Smooth muscle cell (in vitro differentiated cells): ENCODE measurements around the gene MAN2A1. TPM values are rescaled to one million over a fixed set of nuclear protein-coding genes. Genes with fewer than 3 reads are reported as not detected.
A peak's percentile ranks its signal among the peaks of the same experiment; 100 is the strongest.

ENCODE experiments used
- DNase-seq: peaks from one replicate; lab custom pipeline; 2025; ENCODE audit not compliant: unreplicated experiment; lab: John Stamatoyannopoulos, UW
- H2AFZ ChIP-seq: fragments of 200-600 bp; sonication (generic); 2 replicates; pipeline ENCODE4 v1.6.0; 2016; ENCODE audit warnings: antibody characterized with exemption, low read depth, mild to moderate bottlenecking
- H3F3A ChIP-seq: fragments of 200-600 bp; sonication (generic); 2 replicates; pipeline ENCODE4 v1.6.0; 2017; ENCODE audit warnings: antibody characterized with exemption, low read depth
- H3K27ac ChIP-seq: fragments of 200-600 bp; sonication (generic); 2 replicates; pipeline ENCODE4 v1.5.1; 2016; ENCODE audit warnings: low read depth, mild to moderate bottlenecking
- H3K27me3 ChIP-seq: fragments of 200-600 bp; sonication (generic); 2 replicates; pipeline ENCODE4 v1.6.1; 2016; ENCODE audit warnings: low read depth, mild to moderate bottlenecking
- H3K36me3 ChIP-seq: fragments of 200-600 bp; sonication (generic); 2 replicates; pipeline ENCODE4 v1.5.1; 2016; ENCODE audit warnings: low read depth
- H3K4me1 ChIP-seq: fragments of 200-600 bp; sonication (generic); 2 replicates; pipeline ENCODE4 v1.5.1; 2016; ENCODE audit warnings: low read depth
- H3K4me2 ChIP-seq: fragments of 200-600 bp; sonication (generic); 2 replicates; pipeline ENCODE4 v1.6.0; 2016; ENCODE audit warnings: mild to moderate bottlenecking
- H3K4me3 ChIP-seq: fragments of 200-600 bp; sonication (generic); 2 replicates; pipeline ENCODE4 v1.5.1; 2016; ENCODE audit warnings: mild to moderate bottlenecking
- H3K79me2 ChIP-seq: fragments of 200-600 bp; sonication (generic); 2 replicates; pipeline ENCODE4 v1.6.0; 2016; ENCODE audit warnings: low read depth, mild to moderate bottlenecking
- H3K9ac ChIP-seq: fragments of 200-600 bp; sonication (generic); 2 replicates; pipeline ENCODE4 v1.6.0; 2016; ENCODE audit warnings: low read depth
- H3K9me3 ChIP-seq: fragments of 200-600 bp; sonication (generic); replicated peaks from 2 replicates; pipeline ENCODE4 v1.5.1; 2016; ENCODE audit warnings: low read depth
- H4K20me1 ChIP-seq: fragments of 200-600 bp; sonication (generic); 2 replicates; pipeline ENCODE4 v1.6.0; 2016; ENCODE audit warnings: low read depth
- CTCF ChIP-seq: fragments of 200-600 bp; sonication (generic); IDR thresholded peaks from 2 replicates; pipeline ENCODE4 v1.5.1; 2017; ENCODE audit warnings: borderline replicate concordance, mild to moderate bottlenecking, antibody characterized with exemption; ENCODE audit not compliant: insufficient read depth, poor library complexity, severe bottlenecking
- WGBS: methylation state at CpG from one replicate; pipeline ENCODE4 v1.1.7; 2016; ENCODE audit warnings: low lambda C conversion rate; 5-methylcytosine and 5-hydroxymethylcytosine counted together
- polyA plus RNA-seq: library from polyadenylated mRNA; unstranded; fragments of >200 nt; fragmentation: Nextera tagmentation; extraction: Ambion mirVana; gene quantifications from 2 replicates; pipeline ENCODE4 v1.2.1, GENCODE V29; 2016
- total RNA-seq: library from RNA; depleted of rRNA; stranded (reverse); fragments of >200 nt; gene quantifications from 2 replicates; pipeline ENCODE4 v1.2.3, GENCODE V29; 2014

MAN2A1 gene
- total and polyA plus RNA-seq, 2 experiments from 2014 or later, result 20.3 to 112 TPM

GRCh38 chr5:109769597-109770291, 80.0 kb downstream of the MAN2A1 start:
- Histone ChIP-seq H3K4me2 (no peak overlapping the region), H3K4me3 (no peak overlapping the region), H3K36me3 (peaks cover 14% of the 10 kb centered on the region), H3K9me3 (no peaks in the 10 kb centered on the region), H3K9ac (no peak overlapping the region), H3K27me3 (no peaks in the 10 kb centered on the region), H4K20me1 (no peaks in the 10 kb centered on the region), H3K79me2 (peaks cover 7% of the 10 kb centered on the region), H3K4me1 (no peaks in the 10 kb centered on the region), H3K27ac (no peak overlapping the region), H2AFZ (no peak overlapping the region), H3F3A (no peaks in the 10 kb centered on the region)
- TF ChIP-seq CTCF, result no peak
- 97% methylated on average over 7 of the region's 7 CpGs for WGBS
- no peak for DNase-seq

GRCh38 chr5:109775130-109775529, 85.4 kb downstream of the MAN2A1 start:
- H3K9me3 ChIP-seq, result no peaks in the 10 kb centered on the region
- no peak for DNase-seq
- H3K9ac ChIP-seq, result no peak overlapping the region
- no peak overlapping the region for H3K4me2 ChIP-seq
- no peak overlapping the region for H3K27ac ChIP-seq
- H4K20me1 ChIP-seq, result no peaks in the 10 kb centered on the region
- H2AFZ ChIP-seq, result no peak overlapping the region
- no peaks in the 10 kb centered on the region for H3K4me1 ChIP-seq
- no peaks in the 10 kb centered on the region for H3K27me3 ChIP-seq
- H3K4me3 ChIP-seq, result no peak overlapping the region
- WGBS, result 96% methylated on average over 2 of the region's 2 CpGs
- no peaks in the 10 kb centered on the region for H3K79me2 ChIP-seq
- peaks cover 3% of the 10 kb centered on the region for H3K36me3 ChIP-seq
- no peak for TF ChIP-seq CTCF
- H3F3A ChIP-seq, result no peaks in the 10 kb centered on the region

- TF ChIP-seq CTCF, result no peak
- Histone ChIP-seq H3K9ac (no peak overlapping the region), H3K36me3 (no peaks in the 10 kb centered on the region), H3K79me2 (no peaks in the 10 kb centered on the region), H3K27ac (peak overlapping the region; percentile 46), H3K4me2 (peak overlapping the region; percentile 13), H3K4me3 (no peak overlapping the region), H3K27me3 (no peaks in the 10 kb centered on the region), H3K4me1 (no peaks in the 10 kb centered on the region), H2AFZ (no peak overlapping the region), H3K9me3 (no peaks in the 10 kb centered on the region), H3F3A (no peaks in the 10 kb centered on the region), H4K20me1 (no peaks in the 10 kb centered on the region)
- 75% methylated on average over 5 of the region's 5 CpGs for WGBS
- no peak for DNase-seq
Measured at GRCh38 chr5:109779036-109779735, 89.5 kb downstream of the MAN2A1 start.
